HG02798 (cell line): ENCODE data around the gene PIP5K1A.

Experiments used
- ATAC-seq: cut with Tn5 transposase; IDR thresholded peaks from one replicate; pipeline ENCODE4 v1.9.1; 2021; ENCODE audit warnings: mild to moderate bottlenecking; ENCODE audit not compliant: unreplicated experiment, poor library complexity

Gene PIP5K1A

GRCh38 chr1:151286619-151287340, 88.4 kb downstream of the PIP5K1A start:
- ATAC-seq = no peak

GRCh38 chr1:151287341-151287699, 89.0 kb downstream of the PIP5K1A start:
- no peak for ATAC-seq

GRCh38 chr1:151287767-151288500, 89.6 kb downstream of the PIP5K1A start:
- no peak for ATAC-seq

GRCh38 chr1:151288502-151288901, 90.2 kb downstream of the PIP5K1A start:
- ATAC-seq = no peak

GRCh38 chr1:151289080-151289935, 91.0 kb downstream of the PIP5K1A start:
- ATAC-seq = no peak

- no peak for ATAC-seq
Observed at GRCh38 chr1:151289991-151290708, 91.8 kb downstream of the PIP5K1A start.

GRCh38 chr1:151290709-151291303, 92.5 kb downstream of the PIP5K1A start:
- no peak for ATAC-seq

- ATAC-seq = no peak
Observed at GRCh38 chr1:151292207-151293030, 94.1 kb downstream of the PIP5K1A start.

- no peak for ATAC-seq
Observed at GRCh38 chr1:151293093-151293492, 94.7 kb downstream of the PIP5K1A start.

GRCh38 chr1:151294742-151295462, 96.5 kb downstream of the PIP5K1A start:
- no peak for ATAC-seq
